GM19025 (cell line): ENCODE results near the gene FOXO1.

Experiments
- ATAC-seq: cut with Tn5 transposase; IDR thresholded peaks from one replicate; pipeline ENCODE4 v1.9.1; 2021; ENCODE audit warnings: mild to moderate bottlenecking, low read depth, moderate library complexity; ENCODE audit not compliant: unreplicated experiment

FOXO1 gene

DNA sequence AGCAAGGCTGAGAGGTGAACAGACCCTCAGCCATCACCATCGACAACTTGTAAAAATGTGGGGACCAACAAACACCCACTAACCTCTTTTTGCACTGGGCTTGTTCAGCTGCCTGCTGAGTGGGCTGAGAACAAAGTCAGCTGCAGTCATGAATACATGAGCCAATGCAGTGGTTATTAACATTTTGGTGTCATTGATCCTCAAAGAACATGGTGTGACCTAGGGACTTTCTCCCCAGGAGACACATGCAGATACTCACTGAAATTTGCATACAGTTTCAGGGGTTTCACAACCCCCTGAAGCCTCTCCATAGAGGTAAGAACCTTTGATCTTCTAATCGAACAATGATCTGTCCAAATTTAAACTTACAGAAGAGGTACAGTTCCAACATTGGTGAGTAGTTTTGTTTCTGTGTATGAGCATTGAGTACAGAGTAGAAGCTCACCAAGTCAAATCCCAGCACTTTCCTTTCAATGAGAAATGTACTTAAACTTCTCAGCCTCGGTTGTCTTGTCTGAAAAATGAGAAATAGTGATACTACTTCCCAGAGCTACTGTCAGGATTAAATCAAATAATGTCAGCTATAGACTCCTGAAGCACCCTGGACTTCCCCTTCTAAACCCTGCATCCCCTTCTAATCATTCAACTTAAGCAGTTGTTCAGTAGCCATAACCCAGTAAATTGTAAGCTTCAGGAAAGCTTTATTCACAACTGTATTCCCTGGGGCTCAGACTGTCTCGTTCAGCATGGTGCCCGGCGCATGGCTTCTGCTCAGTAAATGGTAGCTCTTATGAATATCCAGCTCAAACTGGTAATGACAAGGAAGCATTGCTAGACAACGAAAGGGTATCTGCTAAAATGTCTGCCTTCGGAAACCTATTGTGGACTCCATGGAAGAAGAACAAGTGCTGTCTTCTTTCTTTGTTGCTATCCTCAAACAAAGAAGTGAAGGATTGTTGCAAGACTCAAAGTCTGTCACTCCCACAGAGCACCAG lies 148.7 kb downstream of the FOXO1 start:
- peak; percentile 87 for ATAC-seq

GRCh38 chr13:40515702-40516101 lies 150.7 kb downstream of the FOXO1 start:
- no peak for ATAC-seq

GRCh38 chr13:40514802-40515201 lies 151.6 kb downstream of the FOXO1 start:
- no peak for ATAC-seq

DNA sequence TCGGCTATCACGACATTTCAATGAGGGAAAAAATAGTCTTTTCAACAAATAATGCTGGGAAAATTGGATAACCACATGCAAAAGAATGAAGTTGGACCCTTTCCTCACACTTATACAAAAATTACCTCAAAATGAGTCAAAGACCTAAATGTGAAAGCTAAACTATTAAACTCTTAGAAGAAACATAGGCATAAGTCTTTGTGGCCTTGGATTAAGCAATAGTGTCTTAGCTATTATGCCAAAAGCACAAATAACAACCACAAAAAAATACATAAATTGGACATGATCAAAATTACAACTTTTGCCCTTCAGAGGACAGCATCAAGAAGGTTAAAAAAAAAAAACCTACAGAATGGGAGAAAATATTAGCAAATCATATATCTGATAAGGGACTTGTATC lies 156.6 kb downstream of the FOXO1 start:
- no peak for ATAC-seq

GRCh38 chr13:40508767-40509342 lies 157.6 kb downstream of the FOXO1 start:
- no peak for ATAC-seq

- no peak for ATAC-seq
Observed at GRCh38 chr13:40508127-40508526, 158.3 kb downstream of the FOXO1 start.

GRCh38 chr13:40506592-40507446 lies 159.6 kb downstream of the FOXO1 start:
- no peak for ATAC-seq
